ENCODE measurements around the gene NCKAP1.
"Not testable (repeated sequence)": the region's sequence is repeated elsewhere in the genome, so short reads cannot be mapped to it uniquely, and the experiment has no call there.

Gene NCKAP1

GRCh38 chr2:182885771-182886170, 152.5 kb downstream of the NCKAP1 start:
- TF ChIP-seq CTCF (IDR thresholded peaks at IDR 0.05; ENCODE audit: insufficient read depth, low read depth, low read length, missing control alignments): no peak
- DNase-seq (ENCODE audit: low read depth): no peak
- H3K4me3 ChIP-seq (ENCODE audit: low read length): no peak overlapping the region

GRCh38 chr2:182883451-182883850, 154.8 kb downstream of the NCKAP1 start:
- DNase-seq (ENCODE audit: low read depth): no peak
- TF ChIP-seq CTCF (IDR thresholded peaks at IDR 0.05; ENCODE audit: insufficient read depth, low read depth, low read length, missing control alignments): no peak
- no peak overlapping the region for H3K4me3 ChIP-seq (ENCODE audit: low read length)

GRCh38 chr2:182880100-182880499, 158.2 kb downstream of the NCKAP1 start:
- H3K4me3 ChIP-seq (ENCODE audit: low read length); DNase-seq (ENCODE audit: low read depth): not testable (repeated sequence)

- not testable (repeated sequence) for DNase-seq (ENCODE audit: low read depth); H3K4me3 ChIP-seq (ENCODE audit: low read length)
Measured at GRCh38 chr2:182876653-182877052, 161.6 kb downstream of the NCKAP1 start.

GRCh38 chr2:182870227-182870626, 168.0 kb downstream of the NCKAP1 start:
- peak; percentile 25 for TF ChIP-seq CTCF (IDR thresholded peaks at IDR 0.05; ENCODE audit: insufficient read depth, low read depth, low read length, missing control alignments)
- H3K4me3 ChIP-seq (ENCODE audit: low read length): no peak overlapping the region
- DNase-seq (ENCODE audit: low read depth): peak; percentile 41

GRCh38 chr2:182868054-182868796, 170.0 kb downstream of the NCKAP1 start:
- no peak for DNase-seq (ENCODE audit: low read depth)
- H3K4me3 ChIP-seq (ENCODE audit: low read length): no peak overlapping the region
- no peak for TF ChIP-seq CTCF (IDR thresholded peaks at IDR 0.05; ENCODE audit: insufficient read depth, low read depth, low read length, missing control alignments)

GRCh38 chr2:182867426-182868053, 170.7 kb downstream of the NCKAP1 start:
- TF ChIP-seq CTCF (IDR thresholded peaks at IDR 0.05; ENCODE audit: insufficient read depth, low read depth, low read length, missing control alignments): no peak
- no peak for DNase-seq (ENCODE audit: low read depth)
- H3K4me3 ChIP-seq (ENCODE audit: low read length): peak overlapping the region; percentile 35

Data from epithelial cell of esophagus (primary cell).